Astrocyte of the spinal cord (primary cell): ENCODE results near the gene CXADR.

Source experiments
- DNase-seq: peaks from one replicate; pipeline ENCODE4 v3.0.0; 2011; ENCODE audit warnings: low read depth, low spot score
- H3K4me3 ChIP-seq: 2 replicates; pipeline ENCODE4 v1.5.1; 2011; ENCODE audit warnings: low read depth, mild to moderate bottlenecking, low read length, moderate library complexity
- in situ Hi-C: cut with HindIII; loops from 2 replicates; pipeline ENCODE4 v1.10.0; 2017; ENCODE audit warnings: low sequenced_read_pairs
- TF ChIP-seq, protein P1 (sequence below): IDR thresholded peaks from 2 replicates; pipeline ENCODE4 v1.5.1; 2012; ENCODE audit warnings: low read depth, mild to moderate bottlenecking, low read length, inconsistent platforms

Gene CXADR

GRCh38 chr21:17575076-17575475, 62.2 kb downstream of the CXADR start:
- in situ Hi-C loops, result no loop called here
- DNase-seq, result no peak
- TF ChIP-seq, protein P1, sequence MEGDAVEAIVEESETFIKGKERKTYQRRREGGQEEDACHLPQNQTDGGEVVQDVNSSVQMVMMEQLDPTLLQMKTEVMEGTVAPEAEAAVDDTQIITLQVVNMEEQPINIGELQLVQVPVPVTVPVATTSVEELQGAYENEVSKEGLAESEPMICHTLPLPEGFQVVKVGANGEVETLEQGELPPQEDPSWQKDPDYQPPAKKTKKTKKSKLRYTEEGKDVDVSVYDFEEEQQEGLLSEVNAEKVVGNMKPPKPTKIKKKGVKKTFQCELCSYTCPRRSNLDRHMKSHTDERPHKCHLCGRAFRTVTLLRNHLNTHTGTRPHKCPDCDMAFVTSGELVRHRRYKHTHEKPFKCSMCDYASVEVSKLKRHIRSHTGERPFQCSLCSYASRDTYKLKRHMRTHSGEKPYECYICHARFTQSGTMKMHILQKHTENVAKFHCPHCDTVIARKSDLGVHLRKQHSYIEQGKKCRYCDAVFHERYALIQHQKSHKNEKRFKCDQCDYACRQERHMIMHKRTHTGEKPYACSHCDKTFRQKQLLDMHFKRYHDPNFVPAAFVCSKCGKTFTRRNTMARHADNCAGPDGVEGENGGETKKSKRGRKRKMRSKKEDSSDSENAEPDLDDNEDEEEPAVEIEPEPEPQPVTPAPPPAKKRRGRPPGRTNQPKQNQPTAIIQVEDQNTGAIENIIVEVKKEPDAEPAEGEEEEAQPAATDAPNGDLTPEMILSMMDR, result no peak
- H3K4me3 ChIP-seq, result no peak overlapping the region

DNA sequence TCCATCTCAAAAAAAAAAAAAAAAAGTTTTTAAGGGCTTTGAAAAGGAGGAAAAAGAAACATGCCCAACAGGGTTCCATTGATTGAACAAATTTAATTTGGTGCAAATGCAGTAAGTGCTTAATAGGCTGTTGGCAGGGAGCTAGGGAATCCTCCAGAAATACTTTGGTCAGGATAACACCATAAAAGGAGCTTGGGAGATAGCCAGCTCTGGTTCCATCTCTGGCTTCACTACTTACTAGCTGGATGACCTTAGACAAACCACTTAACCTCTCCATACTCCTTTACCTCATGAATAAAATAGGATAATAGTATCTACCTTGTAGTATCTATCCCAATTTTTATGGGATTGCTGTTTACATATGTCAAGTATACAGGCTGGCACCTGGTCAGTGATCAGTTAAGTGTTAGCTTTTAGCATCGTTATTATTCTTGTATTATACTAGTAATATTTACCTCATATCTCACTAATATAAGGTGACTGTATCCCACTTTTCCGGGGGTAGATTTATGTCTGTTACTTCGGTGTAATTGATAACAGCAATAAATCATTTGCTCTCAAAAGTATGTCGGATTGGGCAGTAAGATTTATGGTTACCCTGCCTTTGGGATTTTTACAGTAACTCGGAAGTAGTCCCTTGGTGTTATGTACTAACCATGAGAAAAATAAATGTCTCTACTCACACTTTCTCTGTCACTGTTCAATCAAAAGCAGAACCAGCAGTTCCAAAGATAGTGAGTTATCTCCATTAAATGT, 63.4 kb downstream of the CXADR start:
- TF ChIP-seq, protein P1, result no peak
- no peak overlapping the region for H3K4me3 ChIP-seq
- peak; percentile 3 for DNase-seq
- in situ Hi-C loops, result no loop called here

- H3K4me3 ChIP-seq, result no peak overlapping the region
- TF ChIP-seq, protein P1, result no peak
- DNase-seq, result no peak
- in situ Hi-C loops, result no loop called here
Observed at GRCh38 chr21:17577701-17578100, 64.9 kb downstream of the CXADR start.

- TF ChIP-seq, protein P1, result no peak
- DNase-seq, result no peak
- H3K4me3 ChIP-seq, result no peak overlapping the region
- in situ Hi-C loops, result no loop called here
Observed at GRCh38 chr21:17578162-17578561, 65.3 kb downstream of the CXADR start.

DNA sequence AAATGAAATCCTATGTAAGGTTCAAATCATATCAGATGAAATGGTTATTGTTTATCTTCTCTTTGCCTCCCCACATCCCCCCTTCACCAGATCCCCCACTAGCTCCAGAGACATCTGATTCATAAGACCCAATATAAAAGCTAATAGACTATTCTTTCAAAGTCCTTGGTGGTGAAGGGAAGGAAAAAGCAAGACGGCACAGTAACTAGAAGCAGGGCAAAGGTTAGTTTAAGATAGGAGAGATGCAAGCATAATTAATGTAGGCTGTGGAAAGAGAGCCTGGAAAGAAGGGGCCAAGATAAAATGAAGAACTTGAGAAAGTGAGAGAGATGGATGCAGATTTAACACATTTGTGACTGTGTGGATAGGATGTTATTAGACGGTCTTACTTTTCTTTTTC, 66.0 kb downstream of the CXADR start:
- no peak for DNase-seq
- H3K4me3 ChIP-seq, result no peak overlapping the region
- in situ Hi-C loops, result no loop called here
- TF ChIP-seq, protein P1, result no peak

- in situ Hi-C loops, result no loop called here
- TF ChIP-seq, protein P1, result no peak
- no peak for DNase-seq
- H3K4me3 ChIP-seq, result no peak overlapping the region
Observed at GRCh38 chr21:17580319-17580718, 67.5 kb downstream of the CXADR start.
